CD4-positive, alpha-beta T cell treated with Interleukin-15 for 1 hour (primary cell): ENCODE data around the gene SNX15.

Experiments
- DNase-seq: peaks from one replicate; pipeline ENCODE4 v3.0.0-alpha.2; 2020

Gene SNX15

GRCh38 chr11:65058012-65058411 is 30.8 kb downstream of the SNX15 start:
- no peak for DNase-seq

DNA sequence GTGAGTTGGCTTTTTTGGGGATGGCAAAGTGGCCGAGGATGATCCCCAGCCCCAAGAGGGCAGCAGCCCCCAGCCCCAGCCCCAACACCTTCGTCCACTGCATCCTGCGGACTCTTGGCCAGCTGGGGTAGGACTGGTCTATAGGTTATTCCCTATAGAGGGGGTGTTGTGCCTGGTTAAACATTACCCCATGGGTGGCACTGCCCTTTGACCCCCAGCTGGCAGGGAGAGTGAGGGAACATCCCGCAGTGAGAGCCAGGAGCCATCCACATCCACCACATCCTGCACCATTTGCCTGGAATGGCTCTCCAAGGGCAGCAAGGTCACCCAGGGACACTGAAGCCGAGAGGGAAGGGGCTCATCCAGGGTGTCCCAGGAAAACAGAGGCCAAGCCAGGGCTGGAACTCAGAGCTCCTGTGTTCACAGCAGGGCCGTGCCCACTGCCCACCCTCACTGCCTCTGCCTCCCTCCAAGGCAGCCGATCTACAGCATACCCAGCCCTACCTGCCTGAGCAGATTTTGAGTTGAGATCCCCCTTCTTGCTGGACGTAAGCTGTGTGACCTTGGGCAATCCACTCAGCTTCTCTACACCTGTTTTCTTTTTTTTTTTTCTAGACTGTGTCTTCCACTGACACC is 31.3 kb downstream of the SNX15 start, which contains the start of gene NAALADL1:
Gene NAALADL1 (minus strand): TSS at position 135 of the 636 bp plus-strand sequence. CDS start 32 bp downstream, at position 103.
- DNase-seq: no peak

GRCh38 chr11:65059523-65059922 is 32.3 kb downstream of the SNX15 start:
- DNase-seq: no peak

DNA sequence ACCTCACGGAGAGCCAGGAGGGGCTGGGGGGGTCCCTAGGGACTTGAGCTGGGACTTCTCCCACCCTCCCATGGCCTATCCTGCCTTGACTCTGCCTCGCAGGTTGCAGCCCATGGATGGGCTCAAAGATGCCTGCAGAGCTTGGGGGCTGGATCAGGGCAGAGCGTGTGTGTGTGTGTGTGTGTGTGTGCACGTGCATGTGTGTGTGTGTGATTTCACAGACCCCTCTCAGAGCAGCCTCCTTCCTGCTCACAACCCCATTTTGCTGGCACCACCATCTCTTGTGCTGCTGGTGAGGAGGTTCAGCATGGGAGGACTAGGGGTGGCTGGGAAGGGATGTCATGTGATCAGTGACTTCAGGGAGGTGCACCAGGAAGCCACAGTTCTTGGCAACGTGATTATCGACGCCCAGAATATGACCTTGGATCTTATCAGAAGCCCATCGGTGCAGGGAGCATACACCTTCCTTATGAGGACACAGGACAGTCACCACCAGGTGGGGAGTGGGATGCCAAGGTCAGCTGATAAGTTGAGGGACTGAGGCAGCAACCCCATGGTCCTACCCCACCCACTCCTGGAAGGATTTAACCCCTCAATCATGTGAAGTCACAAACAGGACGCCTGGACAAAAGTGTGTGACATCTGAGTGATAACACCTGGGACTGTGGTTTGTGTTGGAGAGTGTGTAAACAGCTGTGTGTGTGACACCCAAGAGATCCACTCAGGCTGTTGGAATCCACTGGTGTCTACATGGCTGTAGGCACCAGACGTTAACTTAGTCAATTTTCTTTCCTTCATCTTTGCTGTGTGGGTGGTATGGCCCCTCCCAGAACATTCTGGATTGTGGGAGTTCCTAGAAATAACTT is 33.0 kb downstream of the SNX15 start:
- DNase-seq: no peak

DNA sequence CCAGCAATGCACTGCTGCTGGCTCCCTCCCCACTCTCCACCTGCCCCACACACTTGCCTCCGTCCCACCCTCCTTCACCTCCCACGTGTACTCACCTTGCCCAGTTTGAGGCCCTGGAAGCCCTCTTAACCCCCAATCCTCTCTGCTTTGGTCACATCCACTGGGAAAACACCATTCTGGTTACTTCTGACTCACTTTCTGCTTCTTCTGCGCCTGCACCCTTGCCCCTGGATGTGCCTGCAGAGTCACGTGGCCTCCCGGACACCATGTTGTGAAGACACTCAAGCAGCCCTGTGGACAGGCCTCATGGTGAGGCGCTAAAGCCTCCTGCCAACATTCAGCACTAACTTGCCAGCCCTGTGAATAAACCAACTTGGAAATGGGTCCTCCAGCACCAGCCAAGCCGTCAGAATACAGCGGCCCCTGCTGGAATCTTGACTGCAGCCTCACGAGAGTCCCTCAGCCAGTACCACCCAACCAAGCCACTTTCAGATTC is 33.7 kb downstream of the SNX15 start:
- no peak for DNase-seq

- DNase-seq: no peak
These were observed 36.3 kb downstream of the SNX15 start for GRCh38 chr11:65063532-65063931.

DNA sequence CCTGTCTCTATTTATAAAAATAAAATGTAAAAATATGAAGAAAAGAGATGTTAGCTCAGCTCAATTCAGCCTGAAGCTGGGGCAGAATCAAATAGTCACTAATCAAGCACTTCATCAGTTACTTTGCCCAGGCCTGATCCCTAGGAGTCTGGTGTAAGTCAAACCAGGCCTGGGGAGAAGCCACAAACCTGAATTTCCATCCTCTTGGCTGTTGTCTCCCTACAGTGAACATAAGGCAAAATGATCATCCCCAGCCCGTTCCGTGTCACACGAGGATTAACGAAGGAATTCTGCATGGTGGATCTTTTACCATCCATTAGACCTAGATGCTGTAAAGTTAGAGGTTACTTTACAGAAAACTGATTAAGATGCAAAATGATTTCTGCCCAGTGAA is 37.6 kb downstream of the SNX15 start:
- no peak for DNase-seq

DNA sequence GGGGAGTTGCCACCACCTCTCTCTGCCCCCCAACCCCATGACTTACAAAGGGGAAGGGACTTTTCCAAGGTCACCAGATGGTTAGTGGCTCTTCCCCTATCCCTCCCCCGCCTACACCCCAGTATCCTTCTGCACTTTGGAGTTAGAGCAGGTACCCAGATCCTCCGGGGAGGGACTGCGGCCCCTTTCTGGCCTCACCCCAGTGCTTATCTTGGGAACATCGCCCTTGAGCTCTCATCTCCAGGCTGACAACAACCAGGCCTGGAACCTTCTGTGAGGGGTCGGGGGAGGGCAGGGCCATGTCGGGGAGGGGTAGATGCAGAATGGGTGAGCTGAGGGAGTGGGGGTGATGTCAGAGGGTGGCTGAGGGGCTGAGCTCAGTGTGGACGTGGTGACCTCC is 38.6 kb downstream of the SNX15 start:
- DNase-seq: no peak

- DNase-seq: no peak
These were observed 39.1 kb downstream of the SNX15 start for GRCh38 chr11:65066315-65066714.

DNA sequence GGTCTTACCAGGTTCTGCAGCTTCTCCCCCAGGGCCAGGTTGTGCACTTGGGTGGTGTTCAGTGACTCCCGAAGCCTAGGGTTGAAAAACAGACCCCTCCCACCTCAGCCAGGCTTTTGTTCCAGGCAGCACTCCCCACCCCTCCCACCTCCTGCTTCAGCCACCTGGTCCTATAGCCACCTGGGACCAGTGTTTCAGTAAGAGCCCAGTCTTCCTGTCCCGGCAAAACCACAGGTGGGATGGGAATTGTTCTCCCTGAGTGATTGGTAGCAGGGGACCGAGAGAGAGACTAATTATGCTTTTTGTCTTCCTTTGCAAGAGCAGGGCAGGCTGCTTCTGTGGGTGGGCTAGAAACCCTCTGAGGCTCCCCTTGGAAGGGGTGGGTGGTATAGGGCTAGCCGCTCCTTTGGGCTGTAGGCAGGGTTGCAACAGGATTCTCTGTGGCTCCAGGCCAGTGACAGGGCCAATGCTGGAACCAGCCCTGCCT is 39.6 kb downstream of the SNX15 start:
- no peak for DNase-seq

DNA sequence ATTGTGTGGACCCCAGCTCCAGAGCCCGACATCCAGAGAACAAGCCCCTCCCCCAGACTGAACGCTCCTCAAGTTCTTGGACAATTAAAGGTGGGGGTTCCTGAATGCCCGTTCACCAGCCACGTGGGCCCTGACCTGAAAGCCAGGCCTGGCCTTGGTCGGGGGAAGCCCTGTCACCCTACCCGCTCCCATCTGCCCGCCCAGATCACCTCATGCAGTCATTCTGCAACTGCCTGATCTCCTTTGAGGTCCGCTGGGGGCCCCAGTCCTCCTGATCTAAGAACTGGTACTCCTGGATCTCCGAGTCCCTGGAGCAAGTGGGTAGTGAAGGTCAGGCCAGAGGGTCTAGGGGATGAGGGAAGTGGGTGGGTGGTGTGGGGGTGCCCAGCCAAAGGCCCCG is 40.2 kb downstream of the SNX15 start:
- DNase-seq: no peak

GRCh38 chr11:65069217-65069616 is 42.0 kb downstream of the SNX15 start:
- DNase-seq: no peak

DNA sequence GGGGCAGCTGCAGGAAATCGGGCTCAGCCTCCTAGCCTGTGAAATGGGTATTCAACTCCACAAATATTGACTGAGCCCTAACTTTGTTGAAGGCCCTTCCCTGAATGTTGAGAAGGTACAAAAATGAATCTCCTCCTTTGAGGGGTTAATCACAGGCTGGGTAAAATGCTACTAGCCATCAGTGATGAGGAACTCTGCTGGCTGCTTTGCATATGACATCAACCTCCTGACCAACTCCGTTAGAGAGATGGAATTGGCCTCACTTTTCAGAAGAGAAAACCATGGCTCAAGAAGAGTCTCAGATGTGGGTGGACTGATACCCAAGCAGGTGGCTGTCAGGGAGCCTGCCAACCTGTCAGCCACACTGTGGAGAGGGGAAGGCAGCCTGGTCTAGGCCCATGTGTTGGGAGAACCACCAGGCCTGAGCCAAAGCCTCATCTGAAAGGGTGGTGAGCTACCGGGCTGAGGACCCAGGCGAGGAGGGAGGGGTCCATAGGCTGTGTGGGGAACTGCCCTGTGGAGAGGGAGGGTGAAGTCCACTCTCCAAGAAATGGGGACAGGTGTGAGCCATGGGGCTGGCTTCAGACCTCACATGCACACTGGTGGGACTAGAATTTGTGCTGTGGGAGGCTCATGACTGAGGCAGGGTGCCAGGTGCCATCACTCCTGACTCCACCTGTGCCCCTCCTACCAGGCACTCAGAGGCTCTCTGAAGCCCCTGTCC is 44.8 kb downstream of the SNX15 start:
- no peak for DNase-seq

DNA sequence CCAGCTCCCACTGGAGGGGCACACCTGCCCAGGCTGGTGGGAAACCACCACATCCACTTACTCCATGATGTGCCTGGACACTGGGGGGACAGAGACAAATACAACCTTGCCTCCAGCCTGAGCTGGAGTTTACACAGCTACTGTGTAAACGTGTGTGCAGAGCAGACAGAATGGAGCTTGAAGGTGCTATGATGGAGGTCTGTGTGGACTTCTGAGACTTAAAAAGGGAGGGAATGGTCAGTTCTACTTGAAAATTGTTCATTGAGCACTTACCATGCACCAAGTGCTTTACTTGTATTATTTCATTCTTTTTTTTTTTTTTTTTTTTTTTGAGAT is 45.4 kb downstream of the SNX15 start:
- no peak for DNase-seq

DNA sequence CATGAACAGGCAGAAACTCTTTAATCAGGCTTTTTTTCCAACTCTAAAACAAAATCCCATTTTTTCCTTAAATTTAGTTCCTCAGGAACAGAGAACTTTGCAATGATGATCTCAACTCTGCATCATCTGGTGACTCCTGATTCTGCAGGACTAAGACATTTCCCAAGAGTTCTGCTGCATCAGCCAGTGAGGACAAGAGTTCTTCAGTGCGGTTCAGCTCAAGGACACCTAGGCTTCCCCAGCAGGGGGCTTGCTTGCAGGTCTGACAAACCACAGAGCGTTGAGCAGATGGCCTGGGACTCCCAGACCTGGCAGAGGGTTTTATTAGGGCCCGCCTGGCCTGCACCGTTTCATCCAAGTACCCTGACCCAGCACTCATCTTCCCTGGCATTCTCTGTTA is 50.2 kb downstream of the SNX15 start:
- no peak for DNase-seq

GRCh38 chr11:65078151-65078550 is 50.9 kb downstream of the SNX15 start:
- peak; percentile 68 for DNase-seq

DNA sequence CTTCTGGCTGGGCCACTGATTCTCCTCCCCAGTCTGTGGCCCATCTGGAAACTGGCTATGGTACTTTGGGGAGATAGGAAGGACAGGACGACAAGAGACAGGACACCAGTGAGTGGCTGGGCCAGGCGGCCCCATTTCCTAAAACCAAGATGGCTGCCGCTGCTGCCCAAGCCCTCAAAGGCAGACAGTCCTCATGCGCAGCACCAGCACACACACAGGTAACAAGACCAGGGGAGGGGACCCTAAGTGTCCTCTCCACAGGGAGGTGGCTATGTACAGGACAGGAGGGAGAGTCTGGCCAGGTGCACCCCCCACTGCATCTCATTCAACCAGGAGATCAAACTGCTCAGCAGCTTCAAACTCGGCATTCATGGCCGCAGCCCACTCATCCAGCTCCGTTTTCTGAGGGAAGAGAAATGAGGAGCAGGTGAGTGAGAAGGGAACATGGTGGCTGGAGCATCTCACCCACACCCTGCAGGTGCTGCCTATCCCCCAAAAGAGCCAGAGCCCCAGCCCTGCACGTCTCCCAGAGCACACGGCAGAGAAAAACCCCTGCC is 51.6 kb downstream of the SNX15 start:
- DNase-seq: no peak

DNA sequence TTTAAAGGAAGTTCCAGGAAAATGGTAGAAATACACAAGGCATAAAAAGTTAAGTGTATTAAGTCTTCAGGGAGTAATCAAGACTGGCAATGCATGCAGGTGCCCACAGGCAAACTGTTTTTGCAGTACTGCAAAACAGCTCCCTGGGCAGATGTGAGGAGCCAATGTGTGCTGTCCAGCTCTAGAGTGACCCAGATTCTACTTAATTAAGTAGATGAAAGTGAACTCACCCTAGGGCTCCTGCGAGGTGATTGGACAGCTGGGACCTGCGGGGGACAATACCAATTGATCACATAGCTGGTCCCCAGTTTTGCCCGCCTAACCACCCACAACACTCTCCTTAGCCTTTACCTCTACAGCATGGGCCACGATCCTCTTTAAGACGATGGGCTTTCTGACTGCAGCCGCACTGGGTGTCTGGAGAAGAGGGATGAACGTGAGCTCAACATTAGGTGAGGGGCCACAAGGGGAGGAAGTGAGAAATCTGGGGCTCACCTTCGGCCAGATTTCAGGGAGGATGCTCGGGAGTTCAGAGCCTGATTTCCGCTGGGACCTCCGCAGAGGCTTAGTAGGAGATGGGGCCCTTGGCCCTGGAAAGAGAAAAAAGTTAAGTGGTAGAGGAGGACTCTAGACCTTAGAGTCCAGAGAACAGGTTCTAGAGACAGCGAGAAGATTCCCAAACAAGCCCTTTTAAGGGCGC is 56.0 kb downstream of the SNX15 start:
- DNase-seq: no peak

DNA sequence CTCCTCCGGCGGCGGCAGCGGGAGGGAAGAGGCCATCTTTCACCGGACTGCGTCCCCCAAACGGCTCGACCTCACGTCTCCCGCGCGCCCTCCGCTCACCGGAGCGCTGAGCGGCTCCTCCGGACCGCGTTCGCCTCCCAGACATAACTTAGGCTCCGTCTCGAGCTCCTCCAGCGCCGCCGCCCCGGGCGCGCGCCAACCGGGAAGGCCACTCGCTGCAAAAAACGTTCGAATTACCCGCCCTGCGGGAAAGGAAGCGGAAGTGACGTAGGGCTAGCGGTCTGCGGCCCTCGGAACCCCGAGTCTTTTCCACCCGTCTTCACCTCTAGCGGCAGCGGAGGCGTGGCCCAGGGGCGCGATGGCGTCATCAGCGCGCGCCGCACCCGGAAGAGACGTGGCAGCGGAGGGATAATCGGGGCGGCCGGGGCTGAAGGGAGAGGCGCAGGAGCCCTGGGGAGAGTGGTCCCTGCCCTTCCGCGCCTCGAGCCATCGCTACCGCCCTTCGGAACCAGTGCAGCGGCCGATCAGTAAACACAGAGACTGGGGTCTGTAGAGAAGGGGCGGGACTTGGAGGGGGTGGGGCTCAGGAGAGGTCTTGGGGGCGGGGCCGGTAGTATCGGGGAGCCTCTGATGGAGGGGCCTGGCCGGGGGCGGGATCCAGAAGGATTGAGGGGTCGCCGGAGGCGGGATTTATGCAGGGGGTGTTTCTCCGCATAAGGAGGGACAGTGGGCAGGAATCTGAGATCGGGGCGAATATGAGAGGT is 56.8 kb downstream of the SNX15 start, which contains the start of the genes CDCA5 and ZFPL1:
Gene CDCA5 (minus strand): TSS at position 207 of the 764 bp plus-strand sequence. CDS start 62 bp downstream, at position 145.
Gene ZFPL1 (plus strand): TSS at position 389 of the 764 bp plus-strand sequence. CDS start 477 bp downstream, outside the sequence.
- peak; percentile 96 for DNase-seq

DNA sequence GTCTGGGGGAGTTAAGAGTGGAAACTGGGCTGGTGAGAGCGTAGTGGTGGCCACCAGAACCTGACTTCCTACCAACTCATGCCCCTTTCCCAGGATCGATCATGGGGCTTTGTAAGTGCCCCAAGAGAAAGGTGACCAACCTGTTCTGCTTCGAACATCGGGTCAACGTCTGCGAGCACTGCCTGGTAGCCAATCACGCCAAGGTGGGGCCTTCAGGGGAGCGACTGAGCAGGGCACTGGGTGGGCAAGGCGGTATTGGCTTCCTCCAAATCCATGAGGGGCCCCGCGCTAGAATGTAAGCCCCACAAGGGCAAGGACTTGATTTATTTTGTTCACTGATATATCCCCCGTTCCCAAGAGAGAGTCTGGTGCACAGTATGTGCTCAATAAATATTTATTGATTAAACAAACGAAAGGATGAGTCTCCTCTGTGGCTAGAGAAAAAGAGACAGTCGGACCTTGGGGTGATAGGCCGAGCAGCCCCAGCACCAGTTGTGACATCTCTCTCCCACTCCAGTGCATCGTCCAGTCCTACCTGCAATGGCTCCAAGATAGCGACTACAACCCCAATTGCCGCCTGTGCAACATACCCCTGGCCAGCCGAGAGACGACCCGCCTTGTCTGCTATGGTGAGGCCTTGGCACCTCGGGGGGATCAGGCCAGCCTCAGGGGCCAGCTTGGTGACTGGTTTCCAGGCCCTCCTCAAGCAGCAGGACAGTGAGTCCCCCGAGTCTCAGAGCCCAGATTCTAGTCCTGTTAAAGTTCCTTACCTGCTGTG is 57.5 kb downstream of the SNX15 start:
- no peak for DNase-seq

DNA sequence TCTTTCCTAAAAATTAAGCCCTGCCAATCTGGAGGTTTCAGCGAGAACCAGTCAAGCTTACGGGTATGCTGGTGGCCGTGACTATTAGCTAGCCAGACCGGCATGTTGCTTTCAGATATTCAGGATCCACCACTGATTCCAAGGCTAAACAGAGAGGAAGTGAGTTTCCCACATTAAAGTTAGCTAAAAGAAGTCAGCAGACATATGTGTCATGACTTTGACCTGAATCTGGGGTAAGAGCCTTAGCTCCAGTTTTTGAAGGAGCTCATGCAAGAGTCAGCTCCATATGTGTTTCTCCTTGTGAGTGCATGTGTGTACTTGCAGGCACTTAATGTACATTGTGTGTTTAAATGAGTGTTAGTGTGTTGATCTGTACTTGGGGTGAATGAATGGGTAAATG is 58.2 kb downstream of the SNX15 start:
- DNase-seq: no peak
